H9 (cell line): Measurements from ENCODE around the gene HOXA7. TPM values are rescaled to one million over a fixed set of nuclear protein-coding genes. Genes with fewer than 3 reads are reported as not detected.

ENCODE experiments used
- DNase-seq: peaks from one replicate; pipeline ENCODE4 v3.0.0-alpha.2; 2017
- H2AFZ ChIP-seq: one replicate; pipeline ENCODE4 v1.6.1; 2013; ENCODE audit warnings: mild to moderate bottlenecking, low read length, control low read depth, moderate library complexity
- H2AK5ac ChIP-seq: 2 replicates; pipeline ENCODE4 v1.6.1; 2013; ENCODE audit warnings: low read length, control low read depth, mixed read lengths; ENCODE audit not compliant: insufficient read length
- H2BK120ac ChIP-seq: one replicate; pipeline ENCODE4 v1.6.1; 2013; ENCODE audit warnings: low read depth, mild to moderate bottlenecking, low read length, control low read depth, inconsistent platforms; ENCODE audit not compliant: poor library complexity, severe bottlenecking
- H2BK12ac ChIP-seq: 2 replicates; pipeline ENCODE4 v1.6.1; 2013; ENCODE audit warnings: low read length, control low read depth, mixed read lengths, low read depth; ENCODE audit not compliant: insufficient read length
- H2BK15ac ChIP-seq: 2 replicates; pipeline ENCODE4 v1.6.1; 2013; ENCODE audit warnings: low read depth, low read length, control low read depth
- H2BK20ac ChIP-seq: one replicate; pipeline ENCODE4 v1.6.1; 2013; ENCODE audit warnings: low read depth, mild to moderate bottlenecking, low read length, control low read depth, inconsistent platforms; ENCODE audit not compliant: poor library complexity, severe bottlenecking
- H2BK5ac ChIP-seq: 2 replicates; pipeline ENCODE4 v1.6.1; 2013; ENCODE audit warnings: low read length, control low read depth, mixed read lengths; ENCODE audit not compliant: insufficient read length
- H3K14ac ChIP-seq: 2 replicates; pipeline ENCODE4 v1.6.1; 2013; ENCODE audit warnings: low read length, control low read depth; ENCODE audit not compliant: insufficient read depth
- H3K18ac ChIP-seq: 2 replicates; pipeline ENCODE4 v1.6.1; 2013; ENCODE audit warnings: low read depth, mild to moderate bottlenecking, mixed read lengths, low read length, control low read depth; ENCODE audit not compliant: insufficient read length
- H3K23ac ChIP-seq: 2 replicates; pipeline ENCODE4 v1.6.1; 2013; ENCODE audit warnings: low read length, control low read depth, mixed read lengths, low read depth; ENCODE audit not compliant: insufficient read length
- H3K23me2 ChIP-seq: 2 replicates; pipeline ENCODE4 v1.6.1; 2013; ENCODE audit warnings: low read depth, mild to moderate bottlenecking, mixed read lengths, low read length, control low read depth; ENCODE audit not compliant: insufficient read length, poor library complexity, severe bottlenecking
- H3K27ac ChIP-seq: 2 replicates; pipeline ENCODE4 v1.5.1; 2013; ENCODE audit warnings: low read length, control low read depth, mixed read lengths, low read depth; ENCODE audit not compliant: insufficient read length
- H3K27me3 ChIP-seq: 2 replicates; pipeline ENCODE4 v1.6.1; 2013; ENCODE audit warnings: low read length, control low read depth, inconsistent platforms; ENCODE audit not compliant: insufficient read depth
- H3K4ac ChIP-seq: 2 replicates; pipeline ENCODE4 v1.6.1; 2013; ENCODE audit warnings: low read depth, mild to moderate bottlenecking, control low read depth, inconsistent platforms, low read length, moderate library complexity
- H3K4me1 ChIP-seq: 2 replicates; pipeline ENCODE4 v1.6.1; 2013; ENCODE audit warnings: low read length, control low read depth, inconsistent platforms; ENCODE audit not compliant: insufficient read depth
- H3K4me2 ChIP-seq: 2 replicates; pipeline ENCODE4 v1.6.1; 2013; ENCODE audit warnings: low read length, control low read depth, mixed read lengths; ENCODE audit not compliant: insufficient read length, insufficient read depth
- H3K56ac ChIP-seq: 2 replicates; pipeline ENCODE4 v1.6.1; 2013; ENCODE audit warnings: low read depth, mild to moderate bottlenecking, mixed read lengths, low read length, control low read depth; ENCODE audit not compliant: insufficient read length
- H3K79me1 ChIP-seq: 2 replicates; pipeline ENCODE4 v1.6.1; 2013; ENCODE audit warnings: low read depth, mild to moderate bottlenecking, moderate library complexity, low read length, control low read depth, inconsistent platforms; ENCODE audit not compliant: insufficient read depth, poor library complexity, severe bottlenecking
- H3K79me2 ChIP-seq: 2 replicates; pipeline ENCODE4 v1.6.1; 2013; ENCODE audit warnings: low read length, control low read depth, inconsistent platforms; ENCODE audit not compliant: insufficient read depth
- H3K9ac ChIP-seq: 2 replicates; pipeline ENCODE4 v1.6.1; 2013; ENCODE audit warnings: low read length, control low read depth, mixed read lengths; ENCODE audit not compliant: insufficient read length; ENCODE audit errors: extremely low read depth
- H3K9me3 ChIP-seq: one replicate; pipeline ENCODE4 v1.6.1; 2013; ENCODE audit warnings: low read depth, low read length, inconsistent platforms; ENCODE audit not compliant: control insufficient read depth
- H3T11ph ChIP-seq: one replicate; pipeline ENCODE4 v1.6.1; 2013; ENCODE audit warnings: mild to moderate bottlenecking, low read length, control low read depth, inconsistent platforms
- H4K20me1 ChIP-seq: one replicate; pipeline ENCODE4 v1.6.1; 2013; ENCODE audit not compliant: control insufficient read depth, insufficient read length, insufficient read depth
- H4K5ac ChIP-seq: 2 replicates; pipeline ENCODE4 v1.6.1; 2013; ENCODE audit warnings: low read depth, mild to moderate bottlenecking, mixed read lengths, low read length, control low read depth; ENCODE audit not compliant: insufficient read length
- H4K8ac ChIP-seq: replicated peaks from 2 replicates; pipeline ENCODE4 v1.6.1; 2013; ENCODE audit warnings: low read length, control low read depth, mixed read lengths, low read depth; ENCODE audit not compliant: insufficient read length
- H4K91ac ChIP-seq: 2 replicates; pipeline ENCODE4 v1.6.1; 2013; ENCODE audit warnings: low read depth, mild to moderate bottlenecking, moderate library complexity, mixed read lengths, low read length, control low read depth; ENCODE audit not compliant: insufficient read length
- H3K27ac Mint-ChIP-seq, 3 experiments: 2 replicates in 2 of 3; 3 replicates in 1 of 3; pipeline ENCODE4 v1.8.0; 2020 to 2021; ENCODE audit warnings: mixed read lengths in 3 of 3, mild to moderate bottlenecking in 1 of 3, moderate library complexity in 1 of 3
- H3K27me3 Mint-ChIP-seq: 2 replicates; pipeline ENCODE4 v1.8.0; 2021; ENCODE audit warnings: low read depth, mild to moderate bottlenecking, moderate library complexity, mixed read lengths
- H3K36me3 Mint-ChIP-seq, 3 experiments: 2 replicates in 2 of 3; 3 replicates in 1 of 3; pipeline ENCODE4 v1.8.0; 2020 to 2021; ENCODE audit warnings: low read depth in 3 of 3, mixed read lengths in 3 of 3; ENCODE audit not compliant: insufficient read depth in 1 of 3
- H3K4me1 Mint-ChIP-seq, 2 experiments: 2 replicates each; pipeline ENCODE4 v1.8.0; 2020; ENCODE audit warnings: mixed read lengths in 2 of 2
- H3K4me3 Mint-ChIP-seq, 2 experiments: 2 replicates in 1 of 2; 3 replicates in 1 of 2; pipeline ENCODE4 v1.8.0; 2020 to 2021; ENCODE audit warnings: mild to moderate bottlenecking in 2 of 2, mixed read lengths in 2 of 2, moderate library complexity in 1 of 2
- H3K9me3 Mint-ChIP-seq, 2 experiments: 2 replicates in 1 of 2; 3 replicates in 1 of 2; pipeline ENCODE4 v1.8.0; 2020; ENCODE audit warnings: mild to moderate bottlenecking in 2 of 2, mixed read lengths in 2 of 2, moderate library complexity in 1 of 2
- WGBS: extraction: QIAGEN DNeasy Blood & Tissue Kit; methylation state at CpG from one replicate; pipeline ENCODE4 v1.1.7; 2013; ENCODE audit warnings: missing lambda C conversion rate, low lambda C conversion rate, mixed read lengths; ENCODE audit not compliant: insufficient read length; ENCODE audit errors: extremely low coverage; 5-methylcytosine and 5-hydroxymethylcytosine counted together
- total RNA-seq: library from RNA; stranded (reverse); gene quantifications from 2 replicates; pipeline ENCODE4 v1.2.1, GENCODE V29; 2021
- TF ChIP-seq, protein P1 (sequence below): fragments of 200-600 bp; sonication (generic); conservative IDR thresholded peaks from 3 replicates; pipeline ENCODE4 v1.8.0; 2021; ENCODE audit warnings: antibody characterized with exemption, mild to moderate bottlenecking

The HOXA7 gene
- total RNA-seq, 1 experiment from 2014 or later: not detected

DNA sequence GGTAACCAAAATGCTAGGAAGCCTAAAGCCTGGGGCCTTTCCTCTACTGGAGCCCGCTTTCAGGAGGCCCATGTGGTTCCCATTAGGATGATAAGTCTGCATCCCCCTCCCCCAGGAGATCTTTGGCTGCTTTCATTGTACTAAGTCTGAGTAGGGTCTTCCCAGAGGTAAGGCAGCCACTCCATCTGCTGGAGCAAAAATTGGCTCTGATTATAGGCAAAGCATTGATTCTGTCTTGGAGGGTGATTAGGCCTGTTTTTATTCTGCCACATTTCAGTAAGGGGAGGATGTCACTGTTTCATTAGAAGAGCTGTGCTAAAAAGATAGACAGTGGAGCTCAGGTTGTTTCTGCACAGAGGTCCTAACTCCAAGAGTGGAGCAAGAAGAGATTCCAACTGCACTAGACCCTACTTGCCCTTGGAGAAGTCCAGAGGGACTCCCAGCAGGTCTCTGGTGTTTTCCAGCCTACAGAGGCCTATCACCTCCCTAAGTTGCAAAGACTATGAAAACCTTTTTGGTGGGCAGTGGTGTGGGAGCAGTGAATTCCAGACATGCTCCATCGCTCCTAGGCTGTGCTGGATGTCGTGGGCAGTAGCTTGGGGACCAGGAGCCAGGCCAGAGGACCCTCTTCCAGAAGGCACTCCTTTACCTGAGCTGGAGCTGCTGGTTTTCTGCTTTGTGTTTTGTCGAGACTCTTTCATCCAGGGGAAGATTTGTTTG, 46.8 kb downstream of the HOXA7 start:
- no peak overlapping the region for H3K18ac ChIP-seq
- Mint-ChIP-seq H3K36me3 (no peaks in the 10 kb centered on the region; a peak in 1 of 7 replicates), H3K4me3 (peak overlapping the region in 1 of 2 experiments; percentile 65; a peak in 3 of 5 replicates), H3K27ac (no peak overlapping the region; a peak in 1 of 7 replicates), H3K9me3 (peaks cover 0 to 7% of the 10 kb centered on the region in 2 experiments; a peak in 3 of 5 replicates), H3K4me1 (peaks cover 10 to 24% of the 10 kb centered on the region in 2 experiments), H3K27me3 (peaks cover 98% of the 10 kb centered on the region)
- no peak overlapping the region for H3K27ac ChIP-seq
- H4K91ac ChIP-seq: no peak overlapping the region
- no peaks in the 10 kb centered on the region for H3K4me1 ChIP-seq
- H3K79me2 ChIP-seq: no peaks in the 10 kb centered on the region
- H2BK15ac ChIP-seq: no peak overlapping the region
- peaks cover 2% of the 10 kb centered on the region for H4K20me1 ChIP-seq
- no peaks in the 10 kb centered on the region for H3K9me3 ChIP-seq
- no peak overlapping the region for H2BK12ac ChIP-seq
- no peak overlapping the region for H4K5ac ChIP-seq
- TF ChIP-seq, protein P1, sequence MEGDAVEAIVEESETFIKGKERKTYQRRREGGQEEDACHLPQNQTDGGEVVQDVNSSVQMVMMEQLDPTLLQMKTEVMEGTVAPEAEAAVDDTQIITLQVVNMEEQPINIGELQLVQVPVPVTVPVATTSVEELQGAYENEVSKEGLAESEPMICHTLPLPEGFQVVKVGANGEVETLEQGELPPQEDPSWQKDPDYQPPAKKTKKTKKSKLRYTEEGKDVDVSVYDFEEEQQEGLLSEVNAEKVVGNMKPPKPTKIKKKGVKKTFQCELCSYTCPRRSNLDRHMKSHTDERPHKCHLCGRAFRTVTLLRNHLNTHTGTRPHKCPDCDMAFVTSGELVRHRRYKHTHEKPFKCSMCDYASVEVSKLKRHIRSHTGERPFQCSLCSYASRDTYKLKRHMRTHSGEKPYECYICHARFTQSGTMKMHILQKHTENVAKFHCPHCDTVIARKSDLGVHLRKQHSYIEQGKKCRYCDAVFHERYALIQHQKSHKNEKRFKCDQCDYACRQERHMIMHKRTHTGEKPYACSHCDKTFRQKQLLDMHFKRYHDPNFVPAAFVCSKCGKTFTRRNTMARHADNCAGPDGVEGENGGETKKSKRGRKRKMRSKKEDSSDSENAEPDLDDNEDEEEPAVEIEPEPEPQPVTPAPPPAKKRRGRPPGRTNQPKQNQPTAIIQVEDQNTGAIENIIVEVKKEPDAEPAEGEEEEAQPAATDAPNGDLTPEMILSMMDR: no peak
- H3K23ac ChIP-seq: no peak overlapping the region
- H3K14ac ChIP-seq: no peak overlapping the region
- H3K79me1 ChIP-seq: no peaks in the 10 kb centered on the region
- DNase-seq: no peak
- no peak overlapping the region for H3K4me2 ChIP-seq
- H4K8ac ChIP-seq: no peak overlapping the region
- H3K27me3 ChIP-seq: peaks cover 97% of the 10 kb centered on the region
- H3K23me2 ChIP-seq: peaks cover 3% of the 10 kb centered on the region
- H2BK5ac ChIP-seq: no peak overlapping the region
- no peak overlapping the region for H2BK120ac ChIP-seq
- H2AFZ ChIP-seq: no peak overlapping the region
- no CpG with 5 or more reads among the region's 4 CpGs for WGBS
- no peak overlapping the region for H3T11ph ChIP-seq
- H2BK20ac ChIP-seq: no peak overlapping the region
- H3K56ac ChIP-seq: no peak overlapping the region
- H2AK5ac ChIP-seq: no peak overlapping the region
- H3K4ac ChIP-seq: no peak overlapping the region
- H3K9ac ChIP-seq: no peak overlapping the region
